OCI-LY1 (cell line): ENCODE results near the gene UBA6.

Source experiments
- H2AFZ ChIP-seq: fragments of 200-600 bp; sonication (generic), shearing (Covaris generic); 2 replicates; pipeline ENCODE4 v1.6.0; 2014; ENCODE audit warnings: antibody characterized with exemption, mild to moderate bottlenecking, low read length
- H3F3A ChIP-seq: fragments of 200-600 bp; sonication (generic), shearing (Covaris generic); 2 replicates; pipeline ENCODE4 v1.6.0; 2014; ENCODE audit warnings: mild to moderate bottlenecking, antibody characterized with exemption, low read length, moderate library complexity; ENCODE audit not compliant: insufficient read depth
- H3K27ac ChIP-seq: fragments of 200-600 bp; sonication (generic); 2 replicates; pipeline ENCODE4 v1.5.1; 2014; ENCODE audit warnings: low read length, mixed run types, mild to moderate bottlenecking, low read depth; ENCODE audit not compliant: poor library complexity, severe bottlenecking
- H3K27me3 ChIP-seq: fragments of 200-600 bp; sonication (generic); 2 replicates; pipeline ENCODE4 v1.6.0; 2014; ENCODE audit warnings: antibody characterized with exemption, mild to moderate bottlenecking, low read length, moderate library complexity; ENCODE audit not compliant: insufficient read depth
- H3K36me3 ChIP-seq: fragments of 200-600 bp; sonication (generic); 2 replicates; pipeline ENCODE4 v1.6.1; 2014; ENCODE audit warnings: mild to moderate bottlenecking, antibody characterized with exemption, low read length, moderate library complexity, mixed read lengths; ENCODE audit not compliant: insufficient read depth
- H3K4me1 ChIP-seq: fragments of 200-600 bp; sonication (generic); 2 replicates; pipeline ENCODE4 v1.5.1; 2014; ENCODE audit warnings: mild to moderate bottlenecking, low read length, moderate library complexity; ENCODE audit not compliant: insufficient read depth, severe bottlenecking
- H3K4me2 ChIP-seq: fragments of 200-600 bp; sonication (generic), shearing (Covaris generic); 2 replicates; pipeline ENCODE4 v1.6.1; 2014; ENCODE audit warnings: low read length
- H3K4me3 ChIP-seq: fragments of 200-600 bp; sonication (generic); 2 replicates; pipeline ENCODE4 v1.5.1; 2014; ENCODE audit warnings: low read length, low read depth, mild to moderate bottlenecking, mixed read lengths; ENCODE audit not compliant: poor library complexity, severe bottlenecking
- H3K79me2 ChIP-seq: fragments of 200-600 bp; shearing (Covaris generic); 2 replicates; pipeline ENCODE4 v1.6.1; 2016; ENCODE audit warnings: mixed run types, low read length, mixed read lengths; ENCODE audit not compliant: insufficient read depth
- H3K9ac ChIP-seq: fragments of 200-600 bp; sonication (generic), shearing (Covaris generic); 2 replicates; pipeline ENCODE4 v1.6.1; 2014; ENCODE audit warnings: mild to moderate bottlenecking, low read length, mixed read lengths
- H3K9me2 ChIP-seq: fragments of 200-600 bp; sonication (generic), shearing (Covaris generic); 2 replicates; pipeline ENCODE4 v1.6.1; 2014; ENCODE audit warnings: low read depth, mild to moderate bottlenecking, low read length, mixed read lengths
- H3K9me3 ChIP-seq: fragments of 200-600 bp; shearing (Covaris generic); 2 replicates; pipeline ENCODE4 v1.6.1; 2014; ENCODE audit warnings: low read length, mixed read lengths
- H4K20me1 ChIP-seq: fragments of 200-600 bp; sonication (generic), shearing (Covaris generic); 2 replicates; pipeline ENCODE4 v1.6.0; 2016; ENCODE audit warnings: mild to moderate bottlenecking, low read length; ENCODE audit not compliant: insufficient read depth
- CTCF ChIP-seq: fragments of 200-600 bp; sonication (generic), shearing (Covaris generic); IDR thresholded peaks from 2 replicates; pipeline ENCODE4 v1.5.1; 2017; ENCODE audit warnings: mild to moderate bottlenecking, antibody characterized with exemption, low read length, moderate library complexity, mixed read lengths
- EZH2 ChIP-seq: fragments of 200-600 bp; sonication (generic), shearing (Covaris generic); IDR thresholded peaks from 2 replicates; pipeline ENCODE4 v1.8.0; 2017; ENCODE audit warnings: borderline replicate concordance, mixed run types, mild to moderate bottlenecking, antibody characterized with exemption, low read length, moderate library complexity, mixed read lengths

The UBA6 gene

GRCh38 chr4:67581208-67581857, 119.6 kb downstream of the UBA6 start:
- H3K36me3 ChIP-seq = peaks cover 95% of the 10 kb centered on the region
- H3K27ac ChIP-seq = peak overlapping the region; percentile 26
- H3K4me3 ChIP-seq = no peak overlapping the region
- H2AFZ ChIP-seq = no peak overlapping the region
- no peak for TF ChIP-seq EZH2
- no peak for TF ChIP-seq CTCF
- H3K79me2 ChIP-seq = no peaks in the 10 kb centered on the region
- H3K4me1 ChIP-seq = peaks cover 18% of the 10 kb centered on the region
- no peaks in the 10 kb centered on the region for H3F3A ChIP-seq
- H3K9me2 ChIP-seq = no peaks in the 10 kb centered on the region
- H4K20me1 ChIP-seq = no peaks in the 10 kb centered on the region
- H3K9ac ChIP-seq = no peak overlapping the region
- no peaks in the 10 kb centered on the region for H3K9me3 ChIP-seq
- H3K4me2 ChIP-seq = no peak overlapping the region
- no peaks in the 10 kb centered on the region for H3K27me3 ChIP-seq

GRCh38 chr4:67580577-67580976, 120.4 kb downstream of the UBA6 start:
- Histone ChIP-seq H3K9me2 (no peaks in the 10 kb centered on the region), H3K36me3 (peaks cover 95% of the 10 kb centered on the region), H3K27ac (no peak overlapping the region), H2AFZ (no peak overlapping the region), H3K27me3 (no peaks in the 10 kb centered on the region), H3K4me2 (no peak overlapping the region), H3F3A (no peaks in the 10 kb centered on the region), H3K9ac (no peak overlapping the region), H3K79me2 (no peaks in the 10 kb centered on the region), H3K4me3 (no peak overlapping the region), H3K9me3 (no peaks in the 10 kb centered on the region), H4K20me1 (no peaks in the 10 kb centered on the region), H3K4me1 (peaks cover 25% of the 10 kb centered on the region)
- no peak for TF ChIP-seq CTCF
- TF ChIP-seq EZH2 = no peak

GRCh38 chr4:67576538-67576937, 124.4 kb downstream of the UBA6 start:
- Histone ChIP-seq H2AFZ (no peak overlapping the region), H3K4me1 (peaks cover 63% of the 10 kb centered on the region)

More at GRCh38 chr4:67576538-67576937, 124.4 kb downstream of the UBA6 start:
- peak overlapping the region; percentile 80 for H3K4me2 ChIP-seq
- no peaks in the 10 kb centered on the region for H3K9me2 ChIP-seq
- H3K9ac ChIP-seq = peak overlapping the region; percentile 52; the same call in 1 of the 2 replicates
- no peaks in the 10 kb centered on the region for H3K27me3 ChIP-seq
- peaks cover 74% of the 10 kb centered on the region for H3K36me3 ChIP-seq
- no peaks in the 10 kb centered on the region for H3K9me3 ChIP-seq
- peak overlapping the region; percentile 98 for H3K27ac ChIP-seq
- H3K79me2 ChIP-seq = no peaks in the 10 kb centered on the region
- no peaks in the 10 kb centered on the region for H4K20me1 ChIP-seq
- no peak for TF ChIP-seq EZH2
- no peak for TF ChIP-seq CTCF
- H3F3A ChIP-seq = peaks cover 2% of the 10 kb centered on the region; the same call in 1 of the 2 replicates
- no peak overlapping the region for H3K4me3 ChIP-seq
